IPS DF 6.9 (cell line): ENCODE data around the gene MIER2.

Experiments used
- DNase-seq: peaks from one replicate; pipeline ENCODE4 v3.0.0-alpha.2; 2013; ENCODE audit warnings: low read depth, low spot score
- H3K27ac ChIP-seq: one replicate; pipeline ENCODE4 v1.5.1; 2013; ENCODE audit warnings: low read length, control low read depth
- H3K27me3 ChIP-seq: 2 replicates; pipeline ENCODE4 v1.6.1; 2013; ENCODE audit warnings: mild to moderate bottlenecking, low read length; ENCODE audit not compliant: control insufficient read depth, insufficient read depth
- H3K36me3 ChIP-seq: 2 replicates; pipeline ENCODE4 v1.6.1; 2013; ENCODE audit warnings: low read length; ENCODE audit not compliant: control insufficient read depth, insufficient read depth
- H3K4me1 ChIP-seq: 2 replicates; pipeline ENCODE4 v1.6.1; 2013; ENCODE audit warnings: low read length; ENCODE audit not compliant: control insufficient read depth, insufficient read depth
- H3K4me3 ChIP-seq: 2 replicates; pipeline ENCODE4 v1.5.1; 2013; ENCODE audit warnings: mild to moderate bottlenecking, low read length
- H3K9me3 ChIP-seq: 2 replicates; pipeline ENCODE4 v1.6.1; 2013; ENCODE audit warnings: low read length, inconsistent platforms; ENCODE audit not compliant: control insufficient read depth, insufficient read depth
- WGBS: extraction: QIAGEN DNeasy Blood & Tissue Kit; methylation state at CpG from one replicate; pipeline ENCODE4 v1.1.7; 2013; ENCODE audit warnings: mixed read lengths, missing lambda C conversion rate; ENCODE audit not compliant: insufficient read length, insufficient coverage; 5-methylcytosine and 5-hydroxymethylcytosine counted together

Gene MIER2

GRCh38 chr19:330503-330902 lies 14.1 kb downstream of the MIER2 start:
- Histone ChIP-seq H3K27me3 (no peaks in the 10 kb centered on the region), H3K9me3 (no peaks in the 10 kb centered on the region), H3K4me3 (no peak overlapping the region), H3K36me3 (peaks cover 28% of the 10 kb centered on the region), H3K4me1 (no peaks in the 10 kb centered on the region; the same call in 1 of the 2 replicates), H3K27ac (no peak overlapping the region)
- WGBS, result no CpG with 5 or more reads among the region's 8 CpGs
- DNase-seq, result no peak

GRCh38 chr19:329876-330275 lies 14.7 kb downstream of the MIER2 start:
- Histone ChIP-seq H3K4me3 (no peak overlapping the region), H3K9me3 (no peaks in the 10 kb centered on the region), H3K27ac (no peak overlapping the region), H3K4me1 (no peaks in the 10 kb centered on the region), H3K36me3 (peaks cover 34% of the 10 kb centered on the region), H3K27me3 (no peaks in the 10 kb centered on the region)
- no CpG with 5 or more reads among the region's 7 CpGs for WGBS
- no peak for DNase-seq

DNA sequence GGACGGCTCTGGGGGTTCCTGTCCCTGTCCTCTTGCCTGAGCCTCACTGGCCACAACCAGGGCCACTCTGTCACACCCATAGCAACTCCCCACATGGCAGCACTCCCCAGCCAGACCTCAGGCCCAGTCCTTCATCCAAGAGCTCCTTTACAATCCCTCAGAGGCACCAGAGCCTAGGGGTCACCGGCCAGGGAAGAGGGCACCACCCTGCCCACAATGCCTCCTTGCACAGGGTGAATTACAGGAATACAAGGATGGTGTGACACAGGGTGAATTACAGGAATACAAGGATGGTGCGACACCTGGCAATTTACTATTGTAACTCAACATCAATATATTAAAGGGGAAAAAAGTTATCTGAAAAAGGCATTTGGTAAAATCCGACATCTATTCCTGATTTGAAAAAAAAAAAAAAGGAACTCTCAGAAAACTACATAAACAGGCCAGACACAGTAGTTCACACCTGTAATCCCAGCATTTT lies 16.5 kb downstream of the MIER2 start:
- no CpG with 5 or more reads among the region's 4 CpGs for WGBS
- no peak for DNase-seq
- no peaks in the 10 kb centered on the region for H3K4me1 ChIP-seq
- no peak overlapping the region for H3K4me3 ChIP-seq
- H3K27ac ChIP-seq, result no peak overlapping the region
- no peaks in the 10 kb centered on the region for H3K9me3 ChIP-seq
- H3K27me3 ChIP-seq, result no peaks in the 10 kb centered on the region
- peaks cover 38% of the 10 kb centered on the region for H3K36me3 ChIP-seq

- WGBS, result 100% methylated on average over 1 of the region's 17 CpGs
- no peaks in the 10 kb centered on the region for H3K27me3 ChIP-seq
- H3K4me3 ChIP-seq, result no peak overlapping the region
- H3K27ac ChIP-seq, result no peak overlapping the region
- H3K4me1 ChIP-seq, result no peaks in the 10 kb centered on the region
- no peak for DNase-seq
- H3K36me3 ChIP-seq, result peaks cover 43% of the 10 kb centered on the region
- H3K9me3 ChIP-seq, result no peaks in the 10 kb centered on the region
Measured at GRCh38 chr19:327291-328024, 17.1 kb downstream of the MIER2 start.

DNA sequence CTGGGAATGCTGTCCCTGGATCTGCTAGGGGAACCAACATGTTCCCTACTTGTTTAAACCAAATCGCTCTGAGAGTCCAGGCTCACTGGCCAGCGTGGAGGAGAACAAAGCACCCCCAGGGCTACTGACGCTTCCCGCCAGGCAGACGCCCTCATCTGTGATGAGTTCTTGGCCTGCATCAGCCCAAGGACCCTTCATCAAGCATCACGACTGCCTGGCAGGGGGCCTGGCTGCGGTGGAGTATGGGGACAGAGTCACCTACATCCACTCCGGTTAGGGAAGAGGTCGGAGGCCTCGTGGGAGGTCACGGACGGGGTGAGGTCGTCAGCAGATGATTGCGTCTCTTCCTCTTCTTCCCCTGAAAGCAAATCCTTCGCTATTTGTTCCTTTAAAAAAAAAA lies 17.7 kb downstream of the MIER2 start:
- WGBS, result no CpG with 5 or more reads among the region's 15 CpGs
- Histone ChIP-seq H3K4me1 (no peaks in the 10 kb centered on the region), H3K4me3 (no peak overlapping the region), H3K27me3 (no peaks in the 10 kb centered on the region), H3K27ac (no peak overlapping the region), H3K9me3 (no peaks in the 10 kb centered on the region), H3K36me3 (peaks cover 43% of the 10 kb centered on the region)
- no peak for DNase-seq

DNA sequence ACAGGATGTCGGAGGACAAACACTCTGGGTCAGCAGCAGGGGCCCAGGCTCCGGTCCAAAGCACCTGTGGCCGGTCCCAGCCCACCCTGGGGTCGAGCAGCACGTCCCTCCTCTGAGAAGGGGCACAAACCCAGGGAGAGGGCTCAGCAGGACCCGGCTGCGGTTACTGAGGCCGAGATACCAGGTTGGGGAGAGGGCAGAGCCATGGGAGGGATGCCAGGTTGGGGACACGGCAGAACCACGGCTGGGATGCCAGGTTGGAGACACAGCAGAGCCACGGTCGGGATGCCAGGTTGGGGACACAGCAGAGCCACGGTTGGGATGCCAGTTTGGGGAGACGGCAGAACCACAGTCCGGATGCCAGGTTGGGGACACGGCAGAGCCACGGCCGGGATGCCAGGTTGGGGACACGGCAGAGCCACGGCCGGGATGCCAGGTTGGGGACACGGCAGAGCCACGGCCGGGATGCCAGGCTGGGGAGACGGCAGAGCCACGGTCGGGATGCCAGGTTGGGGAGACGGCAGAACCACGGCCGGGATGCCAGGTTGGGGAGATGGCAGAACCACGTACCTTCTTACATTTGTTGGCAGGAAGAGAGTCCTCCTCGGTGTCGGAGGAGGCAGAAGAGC lies 18.5 kb downstream of the MIER2 start:
- no peaks in the 10 kb centered on the region for H3K9me3 ChIP-seq
- no peak for DNase-seq
- H3K27ac ChIP-seq, result no peak overlapping the region
- no peaks in the 10 kb centered on the region for H3K4me1 ChIP-seq
- H3K27me3 ChIP-seq, result no peaks in the 10 kb centered on the region
- peaks cover 43% of the 10 kb centered on the region for H3K36me3 ChIP-seq
- H3K4me3 ChIP-seq, result no peak overlapping the region
- WGBS, result no CpG with 5 or more reads among the region's 33 CpGs

DNA sequence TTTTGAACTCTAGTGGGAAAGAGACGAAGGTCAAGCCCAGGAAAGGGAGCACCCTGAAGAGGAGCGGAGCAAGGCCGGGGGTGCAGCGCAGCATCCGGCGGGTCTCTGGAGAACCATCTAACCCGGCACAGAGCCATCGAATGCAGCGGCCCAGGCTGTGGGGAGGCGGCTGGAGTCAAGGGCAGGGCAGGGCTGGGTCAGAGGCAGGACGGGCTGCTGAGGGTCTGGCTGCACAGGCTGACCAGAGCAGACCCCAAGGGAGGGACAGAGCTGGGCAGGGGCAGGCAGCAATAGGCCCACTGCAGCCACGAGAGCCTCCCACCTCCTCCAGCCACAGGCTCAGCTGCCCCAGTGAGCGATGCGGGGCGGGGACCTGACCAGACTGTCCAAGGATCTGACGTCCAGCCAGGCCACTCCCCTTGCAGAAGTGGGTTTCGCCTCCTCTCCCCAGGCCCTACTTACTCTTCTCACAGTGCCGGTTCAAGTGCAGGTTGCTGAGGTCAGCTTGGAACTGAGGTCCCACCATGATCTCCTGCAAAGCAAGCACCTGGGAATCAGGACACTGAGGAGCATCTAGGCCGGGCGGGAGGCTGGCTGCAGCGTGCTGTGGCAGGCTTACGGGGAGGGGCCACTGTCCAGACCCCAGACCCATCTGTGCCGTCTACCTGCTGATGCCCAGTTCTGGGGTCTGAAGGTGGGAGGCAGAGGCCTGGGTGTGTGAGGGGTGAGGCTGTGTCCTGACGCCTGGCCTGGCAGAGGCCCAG lies 19.2 kb downstream of the MIER2 start:
- no peak overlapping the region for H3K27ac ChIP-seq
- H3K4me1 ChIP-seq, result no peaks in the 10 kb centered on the region
- no peak for DNase-seq
- no peaks in the 10 kb centered on the region for H3K27me3 ChIP-seq
- no peak overlapping the region for H3K4me3 ChIP-seq
- no peaks in the 10 kb centered on the region for H3K9me3 ChIP-seq
- peaks cover 49% of the 10 kb centered on the region for H3K36me3 ChIP-seq
- no CpG with 5 or more reads among the region's 24 CpGs for WGBS

- no peak overlapping the region for H3K4me3 ChIP-seq
- no CpG with 5 or more reads among the region's 8 CpGs for WGBS
- DNase-seq, result no peak
- no peaks in the 10 kb centered on the region for H3K4me1 ChIP-seq
- H3K27ac ChIP-seq, result no peak overlapping the region
- H3K36me3 ChIP-seq, result peaks cover 49% of the 10 kb centered on the region
- H3K9me3 ChIP-seq, result no peaks in the 10 kb centered on the region
- no peaks in the 10 kb centered on the region for H3K27me3 ChIP-seq
Measured at GRCh38 chr19:324716-325115, 19.9 kb downstream of the MIER2 start.

DNA sequence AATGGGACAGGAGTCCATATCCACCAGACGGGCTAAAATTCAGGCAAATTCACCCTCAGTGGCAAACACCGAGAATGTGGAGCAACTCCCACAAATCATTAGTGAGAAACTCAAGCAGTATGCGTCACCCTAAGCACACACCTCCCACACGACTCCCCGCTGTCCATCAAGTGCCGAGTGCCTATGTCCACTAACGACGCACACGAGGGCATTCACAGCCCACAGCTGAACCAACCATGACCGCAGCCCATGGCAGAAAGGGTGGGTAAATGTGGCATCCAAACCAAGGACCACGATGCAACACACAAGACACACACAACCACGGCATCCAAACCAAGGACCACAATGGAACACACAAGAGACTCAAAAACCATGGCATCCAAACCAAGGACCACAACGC lies 22.0 kb downstream of the MIER2 start:
- Histone ChIP-seq H3K36me3 (peaks cover 39% of the 10 kb centered on the region), H3K27me3 (no peaks in the 10 kb centered on the region), H3K27ac (no peak overlapping the region), H3K4me1 (no peaks in the 10 kb centered on the region), H3K4me3 (no peak overlapping the region), H3K9me3 (no peaks in the 10 kb centered on the region)
- no CpG with 5 or more reads among the region's 13 CpGs for WGBS
- no peak for DNase-seq

- peaks cover 11% of the 10 kb centered on the region for H3K36me3 ChIP-seq
- H3K27ac ChIP-seq, result no peak overlapping the region
- WGBS, result no CpG with 5 or more reads among the region's 5 CpGs
- H3K4me3 ChIP-seq, result no peak overlapping the region
- H3K9me3 ChIP-seq, result no peaks in the 10 kb centered on the region
- no peak for DNase-seq
- H3K4me1 ChIP-seq, result no peaks in the 10 kb centered on the region
- no peaks in the 10 kb centered on the region for H3K27me3 ChIP-seq
Measured at GRCh38 chr19:318509-318774, 26.2 kb downstream of the MIER2 start.
